Psoas muscle (tissue), 8 donors: ENCODE results near the gene ERC2. TPM values are rescaled to one million over a fixed set of nuclear protein-coding genes. Genes with fewer than 3 reads are reported as not detected.

Experiments
- ATAC-seq, 4 donors: fragments of 200-7000 bp; cut with Tn5 transposase; one replicate each; pipeline ENCODE4 v1.9.1; 2020; ENCODE audit warnings: moderate library complexity in 3 of 4, mild to moderate bottlenecking in 2 of 4
- DNase-seq, 2 donors: peaks; one replicate each; pipeline ENCODE4 v3.0.0-alpha.2; 2020
- H3K27ac ChIP-seq: fragments of 200-600 bp; one replicate; pipeline ENCODE4 v1.8.0; 2022
- H3K27me3 ChIP-seq, 3 donors: fragments of 200-600 bp in 1 of 3; one replicate each; pipeline versions ENCODE4 v1.6.1 to v1.8.0; 2013 to 2022; ENCODE audit warnings: low read length in 2 of 3, mild to moderate bottlenecking in 2 of 3, moderate library complexity in 1 of 3; ENCODE audit not compliant: insufficient read depth in 3 of 3
- H3K36me3 ChIP-seq, 2 donors: fragments of 200-600 bp in 1 of 2; one replicate each; pipeline versions ENCODE4 v1.6.1 to v1.8.0; 2013 to 2022; ENCODE audit warnings: low read depth in 1 of 2, mild to moderate bottlenecking in 1 of 2, moderate library complexity in 1 of 2; ENCODE audit not compliant: insufficient read depth in 1 of 2
- H3K4me1 ChIP-seq: fragments of 200-600 bp; one replicate; pipeline ENCODE4 v1.8.0; 2022
- H3K4me3 ChIP-seq: fragments of 200-600 bp; one replicate; pipeline ENCODE4 v1.8.0; 2022; ENCODE audit warnings: mild to moderate bottlenecking
- H3K9me3 ChIP-seq: fragments of 200-600 bp; one replicate; pipeline ENCODE4 v1.8.0; 2022
- CTCF ChIP-seq: fragments of 200-600 bp; IDR thresholded peaks from one replicate; pipeline ENCODE4 v1.8.0; 2022; ENCODE audit warnings: antibody characterized with exemption
- WGBS, 3 donors: extraction: QIAGEN DNeasy Blood & Tissue Kit; methylation state at CpG; one replicate each; pipeline versions ENCODE4 v1.1.6 to v1.1.7; 2013; 5-methylcytosine and 5-hydroxymethylcytosine counted together
- intact Hi-C, 2 donors: fragments of 100-400 bp; cut with DNase I; formaldehyde crosslinking; loops; one replicate each; pipeline versions ENCODE4 v1.11.0 to v1.14.2; 2022
- polyA plus RNA-seq, 3 donors: library from polyadenylated mRNA; stranded (reverse); fragments of 200-250 nt; gene quantifications; one replicate each; pipeline ENCODE4 v1.2.3, GENCODE V29; 2013
- total RNA-seq, 4 donors: library from RNA; stranded (reverse); fragmentation: NEBNext Ultra II Directional in 2 of 4; extraction: Animal tissue kit (Norgen Biotek cat#: 25700) in 2 of 4; gene quantifications; one replicate each; pipeline versions ENCODE4 v1.2.1 to v1.2.4, GENCODE V29; 2021 to 2023
- donor health status: healthy with polysubstance abuse.
- donor health status: DM: no; HTN: no; CAD: no; lungs with moderate emphysema.
- donor health status: Bipolar disorder and iron deficiency.
- donor health status: healthy.
- donor health status: DM: yes; HTN: yes; CAD: no.
- donor health status: DM: no; HTN: no; CAD: no.
- donor health status: DM: no; HTN: no; CAD: no.
- donor health status: DM: yes; HTN: yes; CAD: no.

ERC2 gene
- total and polyA plus RNA-seq, 7 donors: 0.04 to 0.15 TPM; not detected in 5

DNA sequence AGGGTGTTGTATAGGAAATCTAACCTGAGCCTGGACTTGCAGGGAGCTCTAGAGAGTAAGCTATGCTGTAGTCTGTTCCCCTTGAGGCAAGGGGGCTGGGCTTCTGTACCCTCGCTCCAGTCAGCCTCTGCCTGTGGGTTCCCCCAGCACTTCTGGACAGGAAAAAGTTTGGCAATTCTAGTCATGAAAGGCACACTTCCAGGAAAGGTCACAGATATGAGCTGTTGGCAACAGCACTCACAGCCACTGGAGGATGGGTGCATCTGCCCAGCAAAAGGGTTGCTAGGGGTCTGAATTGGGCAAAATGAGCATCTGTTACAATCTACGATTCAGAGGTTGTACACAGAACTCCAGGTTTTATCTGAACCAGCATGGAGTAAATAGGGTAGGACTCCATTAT is 281.2 kb downstream of the ERC2 start:
- H3K4me1 ChIP-seq: no peaks in the 10 kb centered on the region
- no peak for ATAC-seq
- no peaks in the 10 kb centered on the region for H3K27me3 ChIP-seq
- H3K27ac ChIP-seq: no peak overlapping the region
- no peaks in the 10 kb centered on the region for H3K9me3 ChIP-seq
- WGBS, 3 donors: 34 to 57% (median 36%) methylated on average over 2 of the region's 2 CpGs
- DNase-seq: no peak
- TF ChIP-seq CTCF: no peak
- no peak overlapping the region for H3K4me3 ChIP-seq
- no peaks in the 10 kb centered on the region for H3K36me3 ChIP-seq
- intact Hi-C loops: no loop called here

- no peak for TF ChIP-seq CTCF
- ATAC-seq (no peak), DNase-seq (no peak)
- intact Hi-C loops: no loop called here
- Histone ChIP-seq H3K4me1 (no peaks in the 10 kb centered on the region), H3K27me3 (no peaks in the 10 kb centered on the region), H3K27ac (no peak overlapping the region), H3K9me3 (no peaks in the 10 kb centered on the region), H3K36me3 (no peaks in the 10 kb centered on the region), H3K4me3 (no peak overlapping the region)
- WGBS, 3 donors: 88 to 100% (median 95%) methylated on average over 1 of the region's 1 CpG
These were observed 282.4 kb downstream of the ERC2 start for GRCh38 chr3:56185827-56186226.

- WGBS, 3 donors: 50 to 53% (median 52%) methylated on average over 4 of the region's 4 CpGs
- ATAC-seq (no peak), DNase-seq (no peak)
- H3K4me3 ChIP-seq: no peak overlapping the region
- no peak for TF ChIP-seq CTCF
- no peak overlapping the region for H3K27ac ChIP-seq
- H3K9me3 ChIP-seq: no peaks in the 10 kb centered on the region
- H3K4me1 ChIP-seq: no peaks in the 10 kb centered on the region
- H3K36me3 ChIP-seq: no peaks in the 10 kb centered on the region
- intact Hi-C loops: no loop called here
- H3K27me3 ChIP-seq: no peaks in the 10 kb centered on the region
These were observed 284.7 kb downstream of the ERC2 start for GRCh38 chr3:56183529-56183928.

DNA sequence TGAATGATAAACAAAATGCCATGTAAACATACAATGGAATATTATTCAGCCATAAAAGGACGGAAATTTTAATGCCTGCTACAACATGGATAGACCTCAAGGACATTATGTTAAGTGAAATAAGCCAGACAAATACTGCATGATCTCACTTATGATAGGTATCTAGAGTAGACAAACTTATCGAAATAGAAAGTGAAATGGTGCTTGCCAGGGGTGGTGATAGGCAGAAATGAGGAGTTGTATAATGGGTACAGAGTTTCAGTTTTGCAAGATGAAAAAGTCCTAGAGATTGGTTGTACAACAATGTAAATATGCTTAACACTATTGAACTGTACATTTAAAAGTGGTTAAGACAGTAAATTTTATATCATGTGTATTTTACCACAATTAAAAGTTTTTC is 287.8 kb downstream of the ERC2 start:
- intact Hi-C loops: no loop called here
- no peak for DNase-seq
- WGBS, 3 donors: 83 to 86% (median 84%) methylated on average over 2 of the region's 2 CpGs
- Histone ChIP-seq H3K4me1 (no peaks in the 10 kb centered on the region), H3K36me3 (no peaks in the 10 kb centered on the region), H3K27me3 (peaks cover 0 to 2% (median 0%) of the 10 kb centered on the region in 3 donors), H3K27ac (no peak overlapping the region), H3K4me3 (no peak overlapping the region), H3K9me3 (no peaks in the 10 kb centered on the region)
- no peak for TF ChIP-seq CTCF
- ATAC-seq: no peak

GRCh38 chr3:56173601-56174000 is 294.7 kb downstream of the ERC2 start:
- ATAC-seq (no peak), DNase-seq (no peak)
- H3K27me3 ChIP-seq: peaks cover 0 to 2% (median 0%) of the 10 kb centered on the region in 3 donors
- intact Hi-C loops: no loop called here
- no peak for TF ChIP-seq CTCF
- 51 to 65% (median 59%) methylated on average over 7 of the region's 7 CpGs for WGBS, 3 donors
- H3K27ac ChIP-seq: no peak overlapping the region
- H3K4me1 ChIP-seq: no peaks in the 10 kb centered on the region
- H3K36me3 ChIP-seq: no peaks in the 10 kb centered on the region
- no peak overlapping the region for H3K4me3 ChIP-seq
- no peaks in the 10 kb centered on the region for H3K9me3 ChIP-seq
